ENCODE results near the gene FBXW11. TPM values are rescaled to one million over a fixed set of nuclear protein-coding genes. Genes with fewer than 3 reads are reported as not detected.

Gene FBXW11
- total and polyA plus RNA-seq, 2 of the 8 experiments (the other 6 are each of a cell fraction or from before 2014, with no cell fraction given), result 45.0 to 75.6 TPM

GRCh38 chr5:172048539-172049101, 42.2 kb upstream of the FBXW11 start:
- Histone ChIP-seq H3K27ac (ENCODE audit: low read depth, low read length) (no peak overlapping the region), H3K14ac (ENCODE audit: insufficient read length) (no peak overlapping the region), H3K79me1 (ENCODE audit: low read depth, low read length) (no peaks in the 10 kb centered on the region), H3K27me3 (replicated peaks in 1 of 4; ENCODE audit: control insufficient read depth in 3 of 4, extremely low read depth in 1 of 4, insufficient read depth in 3 of 4, low read length in 3 of 4) (no peaks in the 10 kb centered on the region), H2AFZ (ENCODE audit: low read length) (no peak overlapping the region), H3K9me3 (ENCODE audit: insufficient read depth in 2 of 2, low read depth in 1 of 2, low read length in 1 of 2) (no peaks in the 10 kb centered on the region), H2BK120ac (replicated peaks; ENCODE audit: low read depth, low read length) (no peak overlapping the region), H3K56ac (replicated peaks; ENCODE audit: insufficient read length, low read depth, low read length) (peak overlapping the region; percentile 32), H2BK15ac (ENCODE audit: low read length) (0 out of 2 replicates have a peak overlapping the region, but pooled peaks have one; percentile 41), H2BK12ac (ENCODE audit: low read depth, low read length) (peak overlapping the region; percentile 55; the same call in 1 of the 2 replicates), H3K23ac (ENCODE audit: insufficient read length) (no peak overlapping the region), H3K9ac (replicated peaks in 1 of 4; ENCODE audit: extremely low read depth in 1 of 4, low read depth in 3 of 4, low read length in 3 of 4) (no peak overlapping the region), H3K4me3 (ENCODE audit: extremely low read depth in 1 of 4, insufficient read depth in 2 of 4, low read depth in 3 of 4, low read length in 4 of 4) (no peak overlapping the region), H3K23me2 (ENCODE audit: low read depth, low read length) (no peaks in the 10 kb centered on the region), H4K8ac (ENCODE audit: extremely low read depth, insufficient read depth, low read length) (no peak overlapping the region), H2AK5ac (ENCODE audit: low read depth, low read length) (no peak overlapping the region; the same call in 1 of the 2 replicates), H3K18ac (ENCODE audit: extremely low read depth, low read length) (no peak overlapping the region; the same call in 1 of the 2 replicates), H4K91ac (replicated peaks; ENCODE audit: insufficient read length, low read length) (no peak overlapping the region), H3K4me1 (replicated peaks in 1 of 4; ENCODE audit: control insufficient read depth in 3 of 4, insufficient read depth in 4 of 4, low read length in 3 of 4) (peaks cover 0 to 10% (median 0%) of the 10 kb centered on the region in 4 experiments; a peak in 5 of 7 replicates), H4K20me1 (replicated peaks in 1 of 2; ENCODE audit: control insufficient read depth in 1 of 2, insufficient read depth in 2 of 2, low read length in 2 of 2) (no peaks in the 10 kb centered on the region), H2BK5ac (ENCODE audit: low read depth, low read length) (peak overlapping the region; percentile 30; the same call in 1 of the 2 replicates), H3K36me3 (ENCODE audit: control insufficient read depth in 2 of 4, insufficient read depth in 4 of 4, low read length in 3 of 4) (no peaks in the 10 kb centered on the region), H3K4me2 (ENCODE audit: insufficient read depth in 1 of 2, low read depth in 2 of 2, low read length in 2 of 2) (no peak overlapping the region), H2BK20ac (ENCODE audit: low read length) (no peak overlapping the region), H4K5ac (ENCODE audit: insufficient read length, low read depth, low read length) (no peak overlapping the region), H3K4ac (replicated peaks; ENCODE audit: insufficient read length, low read depth, low read length) (no peak overlapping the region), H3K79me2 (ENCODE audit: control insufficient read depth in 1 of 2, insufficient read depth in 2 of 2, low read length in 2 of 2) (no peaks in the 10 kb centered on the region)
- POLR2A ChIA-PET (ENCODE audit: partially characterized antibody), result interaction anchor here (1.2 to 1.4 kb wide), 2 partner anchors 42 to 55 kb away, joined by 3 to 6 read pairs; partner anchors contain the start of gene FBXW11
- CTCF ChIA-PET (ENCODE audit: partially characterized antibody), result interaction anchor here (0.6 to 5.9 kb wide), 5 partner anchors 10 to 136 kb away, joined by 3 to 51 read pairs (median 4); no protein-coding TSS in a partner anchor
- 96% methylated on average over 12 of the region's 12 CpGs; no CpG with 5 or more reads in 1 of the 2 experiments for WGBS, 2 experiments (ENCODE audit: extremely low coverage in 1 of 2, insufficient coverage in 1 of 2, insufficient read length in 1 of 2, insufficient replicate concordance in 2 of 2, low coverage in 1 of 2, low lambda C conversion rate in 2 of 2, missing lambda C conversion rate in 1 of 2)
- FAIRE-seq (no peak), DNase-seq (ENCODE audit: low read depth in 1 of 2, low spot score in 2 of 2) (no peak)
- no peak for TF ChIP-seq BRCA1 (IDR thresholded peaks at IDR 0.05; ENCODE audit: low read depth, low read length)
- no peak for TF ChIP-seq JUND (IDR thresholded peaks at IDR 0.05; ENCODE audit: low read length)
- TF ChIP-seq POLR2A (IDR thresholded peaks at IDR 0.05; ENCODE audit: control extremely low read depth in 1 of 2, low read depth in 2 of 2, low read length in 2 of 2), result no peak
- no peak for TF ChIP-seq SIX5 (IDR thresholded peaks at IDR 0.05; ENCODE audit: low read depth, low read length)
- TF ChIP-seq ATF2 (IDR thresholded peaks at IDR 0.05; ENCODE audit: low read length), result no peak
- no peak for TF ChIP-seq CBX8 (IDR thresholded peaks at IDR 0.05; ENCODE audit: borderline replicate concordance, low read depth, low read length)
- TF ChIP-seq EZH2 (IDR thresholded peaks at IDR 0.05; ENCODE audit: low read depth, low read length, severe bottlenecking), result no peak
- no peak for TF ChIP-seq CTCF (IDR thresholded peaks at IDR 0.05; ENCODE audit: control extremely low read depth in 1 of 3, insufficient read depth in 1 of 3, low read depth in 1 of 3, low read length in 3 of 3)
- TF ChIP-seq KDM5A (IDR thresholded peaks at IDR 0.05; ENCODE audit: low read length), result no peak

Data from H1 (cell line).